A549 (cell line): ENCODE results near the gene KLHL29. TPM values are rescaled to one million over a fixed set of nuclear protein-coding genes. Genes with fewer than 3 reads are reported as not detected.

Experiments
- ATAC-seq, 2 experiments: fragments of 200-7000 bp in 1 of 2; fragments of >200 bp in 1 of 2; cut with Nextera tagmentation in 1 of 2; cut with Tn5 transposase in 1 of 2; 3 replicates each; pipeline versions ENCODE4 v1.8.0 to v1.9.1; 2018 to 2020; ENCODE audit warnings: mild to moderate bottlenecking in 1 of 2, moderate library complexity in 1 of 2
- CTCF ChIA-PET: fragments of 300-600 bp; sonication (Branson Sonifier 250); formaldehyde crosslinking; extraction: SDS; loops from one replicate; lab custom pipeline; 2021; ENCODE audit warnings: antibody characterized with exemption, inconsistent platforms; lab: Yijun Ruan, JAX
- POLR2A ChIA-PET: fragments of 350-600 bp; formaldehyde crosslinking; extraction: SDS; loops from one replicate; lab custom pipeline; 2021; ENCODE audit warnings: antibody characterized with exemption, inconsistent platforms; lab: Yijun Ruan, JAX
- DNase-seq, 2 experiments: peaks; one replicate each; pipeline versions ENCODE4 v3.0.0 to v3.0.0-alpha.2; 2011 to 2016; ENCODE audit warnings: low read depth in 1 of 2, low spot score in 1 of 2
- FAIRE-seq: peaks from 2 replicates; lab custom pipeline; 2011; peaks lifted over from hg19 to GRCh38; lab: Jason Lieb, UNC
- H3K27ac ChIP-seq, 2 experiments: fragments of >200 bp; sonication (Bioruptor Twin); formaldehyde crosslinking; 3 replicates each; pipeline ENCODE4 v1.5.1; 2016 to 2017
- H3K4me1 ChIP-seq: fragments of >200 bp; sonication (Bioruptor Twin); formaldehyde crosslinking; 3 replicates; pipeline ENCODE4 v1.6.1; 2016
- H3K4me2 ChIP-seq: fragments of >200 bp; sonication (Bioruptor Twin); formaldehyde crosslinking; 3 replicates; pipeline ENCODE4 v1.6.1; 2016
- H3K4me3 ChIP-seq: fragments of >200 bp; sonication (Bioruptor Twin); formaldehyde crosslinking; 3 replicates; pipeline ENCODE4 v1.5.1; 2016
- H3K9me3 ChIP-seq: fragments of >200 bp; sonication (Bioruptor Twin); formaldehyde crosslinking; 3 replicates; pipeline ENCODE4 v1.6.1; 2016
- BCL3 ChIP-seq: fragments of >200 bp; sonication (Bioruptor Twin); formaldehyde crosslinking; IDR thresholded peaks from 3 replicates; pipeline ENCODE4 v1.6.1; 2016
- CBX8 ChIP-seq: fragments of 200-600 bp; sonication (generic); IDR thresholded peaks from 2 replicates; pipeline ENCODE4 v1.6.1; 2016
- CEBPB ChIP-seq, 2 experiments: fragments of >200 bp in 1 of 2; sonication (Bioruptor Twin) in 1 of 2; formaldehyde crosslinking in 1 of 2; IDR thresholded peaks; 2 replicates each; pipeline ENCODE4 v1.6.1; 2012 to 2016
- CTCF ChIP-seq: fragments of >200 bp; sonication (Bioruptor Twin); formaldehyde crosslinking; IDR thresholded peaks from 3 replicates; pipeline ENCODE4 v1.5.1; 2016
- E2F6 ChIP-seq: IDR thresholded peaks from 2 replicates; pipeline ENCODE4 v1.6.1; 2012; ENCODE audit warnings: low read depth, borderline replicate concordance
- FOSB ChIP-seq: fragments of 250-450 bp; sonication (Bioruptor Pico); IDR thresholded peaks from 2 replicates; pipeline ENCODE4 v1.5.0; 2020; ENCODE audit warnings: mild to moderate bottlenecking, moderate library complexity
- FOSL2 ChIP-seq, 2 experiments: fragments of 450-650 bp in 1 of 2; fragments of >200 bp in 1 of 2; sonication (Bioruptor Twin) in 1 of 2; formaldehyde crosslinking; IDR thresholded peaks; 2 replicates each; pipeline versions ENCODE4 v1.5.0 to v1.6.1; 2016 to 2020; ENCODE audit warnings: mild to moderate bottlenecking in 1 of 2, moderate library complexity in 1 of 2
- GATA3 ChIP-seq: IDR thresholded peaks from 2 replicates; pipeline ENCODE4 v1.6.1; 2012; ENCODE audit warnings: borderline replicate concordance
- HES2 ChIP-seq: fragments of >200 bp; sonication (Bioruptor Twin); formaldehyde crosslinking; IDR thresholded peaks from 2 replicates; pipeline ENCODE4 v1.6.1; 2016
- HOXB13 ChIP-seq: fragments of 250-450 bp; sonication (Bioruptor Pico); IDR thresholded peaks from 2 replicates; pipeline ENCODE4 v1.5.0; 2020; ENCODE audit warnings: low read depth, mild to moderate bottlenecking, moderate library complexity
- HOXB5 ChIP-seq: fragments of 250-450 bp; sonication (Bioruptor Pico); IDR thresholded peaks from 2 replicates; pipeline ENCODE4 v1.5.0; 2020; ENCODE audit warnings: mild to moderate bottlenecking, moderate library complexity
- KDM1A ChIP-seq: fragments of 200-600 bp; sonication (generic); IDR thresholded peaks from 2 replicates; pipeline ENCODE4 v1.6.1; 2016; ENCODE audit warnings: low read depth, mild to moderate bottlenecking
- MAX ChIP-seq: IDR thresholded peaks from 2 replicates; pipeline ENCODE4 v1.6.1; 2012
- MAZ ChIP-seq: fragments of 150-350 bp; IDR thresholded peaks from 2 replicates; pipeline ENCODE4 v1.6.1; 2014; ENCODE audit warnings: antibody characterized with exemption, low read depth, low read length, borderline replicate concordance
- NPAS2 ChIP-seq: fragments of 250-450 bp; sonication (Bioruptor Pico); IDR thresholded peaks from 2 replicates; pipeline ENCODE4 v1.8.0; 2022; ENCODE audit warnings: mild to moderate bottlenecking, moderate library complexity, borderline replicate concordance
- PHF8 ChIP-seq: fragments of 200-600 bp; sonication (generic); IDR thresholded peaks from 2 replicates; pipeline ENCODE4 v1.6.1; 2016; ENCODE audit warnings: low read depth, mild to moderate bottlenecking, antibody characterized with exemption, moderate library complexity, borderline replicate concordance
- POLR2A ChIP-seq: IDR thresholded peaks from 2 replicates; pipeline ENCODE4 v1.6.1; 2012; ENCODE audit warnings: mild to moderate bottlenecking, low read length
- RCOR1 ChIP-seq: fragments of 150-350 bp; IDR thresholded peaks from 2 replicates; pipeline ENCODE4 v1.6.1; 2014; ENCODE audit warnings: antibody characterized with exemption, low read length, low read depth
- RFX5 ChIP-seq: fragments of 450-650 bp; IDR thresholded peaks from 2 replicates; pipeline ENCODE4 v1.7.1; 2014; ENCODE audit warnings: antibody characterized with exemption, mild to moderate bottlenecking, moderate library complexity
- SMC3 ChIP-seq: fragments of >200 bp; sonication (Bioruptor Twin); formaldehyde crosslinking; IDR thresholded peaks from 3 replicates; pipeline ENCODE4 v1.6.1; 2018; ENCODE audit warnings: inconsistent platforms
- TFCP2L1 ChIP-seq: fragments of 250-450 bp; sonication (Bioruptor Pico); IDR thresholded peaks from 2 replicates; pipeline ENCODE4 v1.5.0; 2021; ENCODE audit warnings: mild to moderate bottlenecking
- TP53 ChIP-seq: fragments of 250-450 bp; sonication (Bioruptor Pico); IDR thresholded peaks from 2 replicates; pipeline ENCODE4 v1.5.0; 2021; ENCODE audit warnings: mild to moderate bottlenecking, moderate library complexity
- WGBS: methylation state at CpG from one replicate; pipeline ENCODE4 v1.1.6; 2017; ENCODE audit errors: missing lambda C conversion rate; 5-methylcytosine and 5-hydroxymethylcytosine counted together
- polyA plus RNA-seq, 4 experiments: library from polyadenylated mRNA; depleted of rRNA in 3 of 4; stranded (reverse); fragments of >200 nt; fragmentation: RNase III in 1 of 4; extraction: RNeasy Plus Mini Kit Qiagen cat#74134 plus additional on column Dnase treatment in 1 of 4; gene quantifications; 2 replicates in 3 of 4; 3 replicates in 1 of 4; pipeline ENCODE4 v1.2.3, GENCODE V29; 2011 to 2017

Gene KLHL29
- polyA plus RNA-seq, 2 of the 4 experiments (the other 2 are of a cell fraction): 1.3 to 2.5 TPM

GRCh38 chr2:23584054-23584745 lies 199.2 kb downstream of the KLHL29 start:
- no peaks in the 10 kb centered on the region for H3K4me1 ChIP-seq
- H3K27ac ChIP-seq: no peak overlapping the region
- ATAC-seq (no peak), FAIRE-seq (no peak), DNase-seq (no peak)
- TF ChIP-seq TFCP2L1 (no peak), HOXB13 (CRISPR knock-in tag) (no peak), CBX8 (no peak), BCL3 (no peak), HES2 (no peak), PHF8 (no peak), RCOR1 (no peak), FOSL2 (IDR thresholded peaks at IDR 0.05) (no peak), FOSL2 (CRISPR knock-in tag; IDR thresholded peaks at IDR 0.05) (no peak)
- 87% methylated on average over 17 of the region's 17 CpGs for WGBS
- POLR2A ChIA-PET: no interaction called here
- CTCF ChIA-PET: interaction anchor here (2.0 kb wide), 1 partner anchor 11 kb away, joined by 7 read pairs; no protein-coding TSS in a partner anchor
- H3K9me3 ChIP-seq: no peaks in the 10 kb centered on the region
- no peak overlapping the region for H3K4me2 ChIP-seq
- no peak overlapping the region for H3K4me3 ChIP-seq

GRCh38 chr2:23585273-23586170 lies 200.5 kb downstream of the KLHL29 start:
- H3K27ac ChIP-seq: no peak overlapping the region
- POLR2A ChIA-PET: no interaction called here
- ATAC-seq: no peak
- H3K4me3 ChIP-seq: no peak overlapping the region
- FAIRE-seq: no peak
- no peak for DNase-seq
- H3K4me2 ChIP-seq: no peak overlapping the region
- no peaks in the 10 kb centered on the region for H3K9me3 ChIP-seq
- H3K4me1 ChIP-seq: no peaks in the 10 kb centered on the region
- TF ChIP-seq KDM1A (no peak), POLR2A (no peak), MAX (no peak), FOSB (CRISPR knock-in tag) (no peak), NPAS2 (CRISPR knock-in tag) (no peak), HES2 (no peak), CTCF (no peak), CEBPB (IDR thresholded peaks at IDR 0.05) (no peak), HOXB5 (CRISPR knock-in tag) (no peak), E2F6 (no peak), TP53 (CRISPR knock-in tag) (no peak), RFX5 (no peak), GATA3 (no peak), MAZ (no peak), RCOR1 (no peak), SMC3 (no peak)
- TF ChIP-seq, all 56 proteins: peak for 0
- WGBS: 72% methylated on average over 13 of the region's 13 CpGs
- CTCF ChIA-PET: interaction anchor here (0.6 to 2.0 kb wide), 2 partner anchors 12 to 28 kb away, joined by 3 to 7 read pairs; no protein-coding TSS in a partner anchor
